IPS-15b (cell line): ENCODE results near the gene NDUFA13.

Experiments used
- H3K27me3 ChIP-seq: one replicate; pipeline ENCODE4 v1.6.1; 2013; ENCODE audit warnings: low read length; ENCODE audit not compliant: control insufficient read depth, insufficient read depth
- H3K36me3 ChIP-seq: one replicate; pipeline ENCODE4 v1.6.1; 2013; ENCODE audit warnings: low read length; ENCODE audit not compliant: control insufficient read depth, insufficient read depth
- H3K4me1 ChIP-seq: one replicate; pipeline ENCODE4 v1.6.1; 2013; ENCODE audit warnings: mild to moderate bottlenecking, low read length; ENCODE audit not compliant: control insufficient read depth, insufficient read depth
- H3K4me3 ChIP-seq: one replicate; pipeline ENCODE4 v1.5.1; 2013; ENCODE audit warnings: low read depth, low read length
- H3K9ac ChIP-seq: one replicate; pipeline ENCODE4 v1.6.1; 2013; ENCODE audit warnings: low read depth, mild to moderate bottlenecking, low read length
- H3K9me3 ChIP-seq: one replicate; pipeline ENCODE4 v1.6.1; 2013; ENCODE audit warnings: mild to moderate bottlenecking, low read length; ENCODE audit not compliant: control insufficient read depth, insufficient read depth

Gene NDUFA13

DNA sequence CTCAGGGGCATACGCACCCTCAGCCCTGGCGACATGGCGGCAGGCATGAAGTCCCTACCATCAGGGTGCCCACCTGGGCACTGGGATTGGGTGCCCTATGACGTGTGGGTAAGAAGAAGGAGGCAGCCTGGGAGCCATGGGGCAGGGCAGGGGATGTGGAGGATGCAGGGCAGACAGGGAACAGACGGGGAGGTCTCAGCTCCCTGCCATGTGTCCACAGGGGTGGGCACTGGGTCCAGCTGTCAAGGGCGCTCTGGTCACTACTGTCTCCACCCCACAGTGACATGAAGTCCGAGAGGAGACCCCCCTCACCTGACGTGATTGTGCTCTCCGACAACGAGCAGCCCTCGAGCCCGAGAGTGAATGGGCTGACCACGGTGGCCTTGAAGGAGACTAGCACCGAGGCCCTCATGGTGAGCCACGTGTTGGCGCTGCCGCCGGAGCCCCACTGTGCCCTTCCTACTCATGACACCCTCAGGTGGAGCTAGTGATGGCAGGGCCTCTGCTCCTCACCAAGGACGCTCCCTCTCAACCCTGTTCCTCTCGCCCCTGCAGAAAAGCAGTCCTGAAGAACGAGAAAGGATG, 23.9 kb upstream of the NDUFA13 start:
- no peaks in the 10 kb centered on the region for H3K9me3 ChIP-seq
- no peak overlapping the region for H3K4me3 ChIP-seq
- no peaks in the 10 kb centered on the region for H3K27me3 ChIP-seq
- H3K4me1 ChIP-seq, result peaks cover 9% of the 10 kb centered on the region
- no peak overlapping the region for H3K9ac ChIP-seq
- peaks cover 42% of the 10 kb centered on the region for H3K36me3 ChIP-seq

GRCh38 chr19:19493841-19494546, 22.0 kb upstream of the NDUFA13 start:
- Histone ChIP-seq H3K9ac (no peak overlapping the region), H3K4me3 (no peak overlapping the region), H3K36me3 (peaks cover 56% of the 10 kb centered on the region), H3K27me3 (no peaks in the 10 kb centered on the region), H3K4me1 (peaks cover under 1% of the 10 kb centered on the region), H3K9me3 (no peaks in the 10 kb centered on the region)

DNA sequence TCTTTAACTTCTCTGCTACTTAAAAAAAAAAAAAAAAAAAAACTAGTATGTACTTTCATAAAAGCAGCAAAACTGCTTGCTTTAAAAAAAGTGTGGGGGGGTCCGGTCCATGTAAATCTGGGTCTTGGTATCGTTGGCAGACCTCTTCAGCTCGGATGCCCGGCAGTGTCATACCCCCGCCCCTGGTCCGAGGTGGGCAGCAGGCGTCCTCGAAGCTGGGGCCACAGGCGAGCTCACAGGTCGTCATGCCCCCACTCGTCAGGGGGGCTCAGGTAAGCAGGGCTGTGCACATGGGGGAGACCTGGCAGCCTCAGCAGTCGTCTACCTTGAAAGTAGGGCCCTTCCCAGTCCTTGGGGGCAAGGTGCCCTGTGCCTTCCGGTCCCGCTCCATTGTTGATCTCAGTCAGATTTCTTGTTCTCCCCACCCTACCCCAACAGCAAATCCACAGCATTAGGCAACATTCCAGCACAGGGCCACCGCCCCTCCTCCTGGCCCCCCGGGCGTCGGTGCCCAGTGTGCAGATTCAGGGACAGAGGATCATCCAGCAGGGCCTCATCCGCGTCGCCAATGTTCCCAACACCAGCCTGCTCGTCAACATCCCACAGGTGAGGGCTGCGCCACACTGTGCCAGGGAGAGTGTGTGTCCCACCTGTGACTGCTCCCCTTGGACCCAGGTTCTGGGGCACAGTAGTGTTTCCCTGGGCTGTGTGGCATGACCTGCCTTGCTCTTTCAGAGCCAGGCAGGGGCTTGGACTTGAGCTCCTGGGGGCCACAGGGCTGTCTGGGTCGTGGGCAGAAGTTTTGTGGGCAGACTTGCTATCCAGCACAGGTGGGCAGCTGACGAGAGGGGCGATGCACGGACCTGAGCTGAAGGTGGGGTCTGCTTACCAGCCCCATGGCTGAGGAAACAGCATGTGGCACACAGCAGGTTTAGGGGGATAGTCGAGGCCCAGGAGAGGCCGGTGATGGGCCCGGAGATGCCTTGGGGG, 20.1 kb upstream of the NDUFA13 start:
- H3K4me3 ChIP-seq, result no peak overlapping the region
- H3K27me3 ChIP-seq, result no peaks in the 10 kb centered on the region
- H3K9ac ChIP-seq, result peak overlapping the region; percentile 12
- H3K9me3 ChIP-seq, result no peaks in the 10 kb centered on the region
- H3K36me3 ChIP-seq, result peaks cover 75% of the 10 kb centered on the region
- no peaks in the 10 kb centered on the region for H3K4me1 ChIP-seq

GRCh38 chr19:19498255-19498991, 17.6 kb upstream of the NDUFA13 start:
- Histone ChIP-seq H3K9ac (no peak overlapping the region), H3K9me3 (no peaks in the 10 kb centered on the region), H3K36me3 (peaks cover 92% of the 10 kb centered on the region), H3K4me1 (no peaks in the 10 kb centered on the region), H3K27me3 (no peaks in the 10 kb centered on the region), H3K4me3 (no peak overlapping the region)

- Histone ChIP-seq H3K4me3 (no peak overlapping the region), H3K9me3 (no peaks in the 10 kb centered on the region), H3K36me3 (peaks cover 87% of the 10 kb centered on the region), H3K4me1 (no peaks in the 10 kb centered on the region), H3K27me3 (no peaks in the 10 kb centered on the region), H3K9ac (no peak overlapping the region)
Measured at GRCh38 chr19:19499272-19499995, 16.6 kb upstream of the NDUFA13 start.

DNA sequence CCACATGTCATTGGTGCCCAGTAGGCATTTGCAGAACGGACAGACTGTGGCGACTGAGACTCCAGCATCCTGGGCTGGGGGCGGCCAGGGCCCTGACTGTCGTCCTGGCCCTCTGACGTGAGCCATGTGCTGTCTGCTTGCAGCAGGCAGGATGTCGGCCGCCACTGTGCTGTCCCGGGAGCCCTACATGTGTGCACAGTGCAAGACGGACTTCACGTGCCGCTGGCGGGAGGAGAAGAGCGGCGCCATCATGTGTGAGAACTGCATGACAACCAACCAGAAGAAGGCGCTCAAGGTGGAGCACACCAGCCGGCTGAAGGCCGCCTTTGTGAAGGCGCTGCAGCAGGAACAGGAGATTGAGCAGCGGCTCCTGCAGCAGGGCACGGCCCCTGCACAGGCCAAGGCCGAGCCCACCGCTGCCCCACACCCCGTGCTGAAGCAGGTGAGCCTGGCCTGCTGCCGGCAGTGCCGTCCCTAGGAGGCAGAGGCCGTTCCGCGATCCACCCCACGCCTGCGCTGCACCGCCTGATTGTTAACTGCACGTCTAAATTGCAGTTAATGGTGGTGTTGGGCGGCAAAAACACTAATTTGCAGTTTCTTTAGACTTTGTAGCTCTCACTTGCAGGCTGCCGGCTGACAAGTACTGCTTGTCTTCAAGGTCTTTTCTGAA, 14.9 kb upstream of the NDUFA13 start:
- H3K36me3 ChIP-seq, result peaks cover 89% of the 10 kb centered on the region
- H3K9ac ChIP-seq, result no peak overlapping the region
- H3K27me3 ChIP-seq, result no peaks in the 10 kb centered on the region
- H3K9me3 ChIP-seq, result no peaks in the 10 kb centered on the region
- no peak overlapping the region for H3K4me3 ChIP-seq
- no peaks in the 10 kb centered on the region for H3K4me1 ChIP-seq

DNA sequence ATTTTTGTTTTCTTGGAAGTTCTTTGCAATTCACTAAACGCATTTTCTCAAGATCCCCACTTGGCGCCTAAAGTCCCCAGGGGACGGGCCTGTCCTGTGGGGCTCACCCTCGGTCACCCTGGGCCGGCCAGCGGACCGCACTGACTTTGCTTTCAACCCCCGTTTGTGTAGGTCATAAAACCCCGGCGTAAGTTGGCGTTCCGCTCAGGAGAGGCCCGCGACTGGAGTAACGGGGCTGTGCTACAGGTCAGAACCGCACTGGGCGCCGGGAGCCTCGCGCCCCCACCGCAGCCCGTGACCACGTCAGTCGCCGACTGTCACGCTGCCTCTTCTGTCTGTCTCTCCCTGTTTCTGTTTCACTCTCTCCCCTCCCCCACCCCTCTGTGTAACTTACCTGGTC, 14.2 kb upstream of the NDUFA13 start:
- Histone ChIP-seq H3K9me3 (no peaks in the 10 kb centered on the region), H3K27me3 (no peaks in the 10 kb centered on the region), H3K4me3 (no peak overlapping the region), H3K4me1 (no peaks in the 10 kb centered on the region), H3K36me3 (peaks cover 85% of the 10 kb centered on the region), H3K9ac (no peak overlapping the region)

DNA sequence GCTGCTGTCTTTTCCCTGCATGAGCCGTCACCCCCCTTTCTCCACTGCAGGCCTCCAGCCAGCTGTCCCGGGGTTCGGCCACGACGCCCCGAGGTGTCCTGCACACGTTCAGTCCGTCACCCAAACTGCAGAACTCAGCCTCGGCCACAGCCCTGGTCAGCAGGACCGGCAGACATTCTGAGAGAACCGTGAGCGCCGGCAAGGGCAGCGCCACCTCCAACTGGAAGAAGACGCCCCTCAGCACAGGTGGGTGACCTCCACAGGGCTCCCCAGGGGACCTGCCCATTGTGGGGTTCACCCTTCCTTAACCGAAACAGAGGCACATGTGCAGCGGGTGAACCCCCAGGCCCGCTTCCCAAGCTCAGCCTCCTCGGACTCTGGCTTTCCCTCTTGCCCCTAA, 13.7 kb upstream of the NDUFA13 start:
- no peaks in the 10 kb centered on the region for H3K27me3 ChIP-seq
- peaks cover 84% of the 10 kb centered on the region for H3K36me3 ChIP-seq
- H3K9me3 ChIP-seq, result no peaks in the 10 kb centered on the region
- H3K4me1 ChIP-seq, result no peaks in the 10 kb centered on the region
- H3K9ac ChIP-seq, result no peak overlapping the region
- H3K4me3 ChIP-seq, result no peak overlapping the region

DNA sequence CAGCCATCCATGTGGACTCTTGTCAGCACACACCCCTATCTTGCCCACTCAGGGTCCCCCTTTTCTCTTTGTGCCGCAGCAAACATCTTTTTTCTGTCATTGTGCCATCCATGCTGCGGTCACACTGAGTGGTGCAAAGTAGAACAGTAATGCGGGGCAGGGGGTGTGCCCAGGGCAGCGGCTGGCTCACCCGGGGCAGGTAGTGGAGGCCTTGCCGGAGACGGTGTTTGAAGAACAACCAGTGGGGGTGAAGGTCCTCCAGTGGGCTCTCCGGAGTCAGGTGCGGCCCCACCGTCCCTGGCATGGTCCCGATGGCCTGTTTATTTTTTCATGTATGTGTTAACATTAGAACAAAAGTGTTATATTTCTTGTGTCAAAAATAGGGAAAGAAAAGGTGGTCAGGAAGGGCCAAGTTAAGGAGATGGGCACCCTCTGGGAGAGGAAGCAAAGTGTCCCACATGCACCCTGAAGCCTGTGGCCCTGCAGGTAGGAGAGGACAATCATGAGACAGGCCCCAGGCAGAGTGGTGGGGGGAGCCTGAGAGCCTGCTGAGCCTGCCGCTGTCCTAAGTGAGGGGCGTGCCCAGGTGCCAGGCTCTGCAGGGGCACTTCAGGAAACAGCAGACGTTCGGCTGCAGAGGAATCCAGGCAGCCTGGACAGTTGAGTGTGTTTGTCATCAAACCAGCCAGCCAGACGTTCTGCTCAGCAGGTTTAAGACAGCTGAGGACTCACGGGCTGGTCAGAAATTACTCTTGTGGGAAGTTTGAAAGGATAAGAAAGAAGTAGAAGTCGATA, 13.0 kb upstream of the NDUFA13 start:
- H3K36me3 ChIP-seq, result peaks cover 81% of the 10 kb centered on the region
- H3K4me1 ChIP-seq, result no peaks in the 10 kb centered on the region
- no peaks in the 10 kb centered on the region for H3K27me3 ChIP-seq
- H3K9ac ChIP-seq, result no peak overlapping the region
- H3K9me3 ChIP-seq, result no peaks in the 10 kb centered on the region
- H3K4me3 ChIP-seq, result no peak overlapping the region
